Thyroid gland (tissue), 4 donors: ENCODE data around the gene PGM2.

ENCODE experiments used
- CTCF ChIP-seq, 6 experiments: fragments of 200-600 bp in 3 of 6; fragments of 450-650 bp in 3 of 6; sonication (generic) in 3 of 6; IDR thresholded peaks; one replicate each; pipeline ENCODE4 v1.5.1; 2016 to 2019; ENCODE audit warnings: antibody characterized with exemption in 6 of 6, mild to moderate bottlenecking in 2 of 6, inconsistent platforms in 1 of 6, moderate library complexity in 1 of 6
- POLR2A ChIP-seq, 2 donors: fragments of 450-650 bp; IDR thresholded peaks; one replicate each; pipeline ENCODE4 v1.6.1; 2017; ENCODE audit warnings: antibody characterized with exemption in 2 of 2, mild to moderate bottlenecking in 2 of 2, moderate library complexity in 1 of 2

- no peak for TF ChIP-seq CTCF (IDR thresholded peaks at IDR 0.05)
- TF ChIP-seq POLR2A (IDR thresholded peaks at IDR 0.05), result no peak
These were observed 30.8 kb upstream of the PGM2 start for GRCh38 chr4:37795581-37796195.
